Measurements from ENCODE around the gene MRPL11. TPM values are rescaled to one million over a fixed set of nuclear protein-coding genes. Genes with fewer than 3 reads are reported as not detected.
A peak's percentile ranks its signal among the peaks of the same experiment; 100 is the strongest.
"Not testable (repeated sequence)": the region's sequence is repeated elsewhere in the genome, so short reads cannot be mapped to it uniquely, and the experiment has no call there.

Gene MRPL11
- total RNA-seq, 1 donor from 2014 or later: 49.4 TPM

DNA sequence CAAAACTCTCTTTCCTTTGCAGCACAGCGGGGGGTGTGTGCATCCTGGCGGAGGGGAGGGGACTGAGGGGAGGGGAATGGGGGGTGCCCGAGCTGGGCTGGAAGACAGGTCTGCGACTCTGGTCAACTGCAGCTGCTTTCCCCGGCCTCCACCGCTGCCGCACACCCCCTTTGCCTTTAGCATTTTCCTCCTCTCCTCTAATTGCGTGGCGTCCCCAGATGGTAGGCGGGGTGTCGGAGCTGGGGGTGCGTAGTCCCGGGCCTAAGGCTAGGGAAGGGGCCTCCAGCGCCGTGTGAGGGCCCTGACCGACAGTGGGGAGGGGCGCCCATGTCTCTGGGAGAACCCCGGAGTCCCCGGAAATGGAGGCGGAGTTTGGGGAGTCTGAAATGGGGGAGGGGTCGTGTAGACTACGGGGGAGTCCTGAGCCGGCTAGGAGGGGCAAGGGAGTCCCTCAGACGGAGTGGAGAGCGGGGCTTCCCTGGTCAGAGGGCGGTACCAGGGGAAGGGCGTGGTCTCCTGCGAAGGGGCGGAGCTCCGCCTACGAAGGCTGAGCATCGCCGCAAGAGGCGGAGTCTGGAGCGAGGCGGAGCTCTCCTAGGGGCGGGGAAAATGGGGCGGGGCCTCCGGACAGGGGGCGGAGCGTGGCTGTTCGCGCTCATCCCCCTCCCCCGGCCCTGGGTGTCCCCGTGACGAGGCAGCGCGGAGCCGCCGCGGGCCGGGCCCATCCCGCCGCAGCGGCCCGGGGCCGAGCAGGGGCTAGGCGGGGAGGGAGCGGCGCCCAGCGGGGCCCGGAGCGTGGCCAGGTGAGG lies 27.8 kb upstream of the MRPL11 start, which contains the start of gene PELI3:
Gene PELI3, plus strand, starts transcription at position 681 of the 809 bp plus-strand sequence. CDS start 1,224 bp downstream, outside the sequence.
- TF ChIP-seq POLR2A (IDR thresholded peaks at IDR 0.05) (peak in 1 of 2 donors; percentile 21), CTCF (IDR thresholded peaks at IDR 0.05) (no peak), POLR2AphosphoS5 (IDR thresholded peaks at IDR 0.05; ENCODE audit: insufficient read depth in 1 of 2, low read depth in 1 of 2) (peak in 1 of 2 donors; percentile 92)
- peaks cover 0 to 4% of the 10 kb centered on the region in 2 donors for H3K36me3 ChIP-seq
- intact Hi-C loops (cut with DNase I): no loop called here

GRCh38 chr11:66465373-66466224 lies 27.0 kb upstream of the MRPL11 start:
- Histone ChIP-seq H3K27me3 (no peaks in the 10 kb centered on the region), H3K9me3 (no peaks in the 10 kb centered on the region), H3K4me1 (peaks cover 27% of the 10 kb centered on the region), H3K4me3 (peak overlapping the region; percentile 70 to 99), H3K36me3 (no peaks in the 10 kb centered on the region), H3K27ac (peak overlapping the region; percentile 78)
- no peak for TF ChIP-seq CTCF (IDR thresholded peaks at IDR 0.05)
- intact Hi-C loops (cut with DNase I): no loop called here
- DNase-seq (ENCODE audit: extremely low spot score in 2 of 2): peak in 1 of 2 donors; percentile 82

More for the DNA sequence above, 27.8 kb upstream of the MRPL11 start, which contains the start of gene PELI3:
- Histone ChIP-seq H3K27me3 (no peaks in the 10 kb centered on the region), H3K4me3 (peak within 1 kb of the TSS; percentile 70 to 99), H3K9me3 (no peaks in the 10 kb centered on the region), H3K4me1 (peaks cover 27% of the 10 kb centered on the region), H3K27ac (peak within 1 kb of the TSS; percentile 78)
- peak in 1 of 2 donors; percentile 93 for DNase-seq (ENCODE audit: extremely low spot score in 2 of 2)

DNA sequence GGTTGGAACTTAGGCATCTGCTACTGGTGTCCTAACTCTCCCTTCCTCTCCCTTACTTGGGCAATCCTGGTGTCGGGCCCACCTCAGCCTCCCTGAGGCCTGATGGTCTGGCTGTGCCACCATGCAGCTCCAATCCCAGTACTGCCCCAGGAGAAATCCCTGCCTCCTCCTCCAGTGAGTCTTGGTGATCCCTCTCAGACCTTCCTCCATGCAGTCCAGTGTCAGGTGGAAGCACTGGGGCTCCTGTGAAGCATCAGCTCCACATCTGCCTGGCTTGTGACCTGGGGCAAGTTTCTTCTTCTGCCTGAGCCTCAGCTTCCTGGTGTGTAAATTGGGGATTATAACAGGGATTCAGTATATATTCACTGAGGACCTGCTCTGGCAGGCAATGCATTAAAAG lies 26.3 kb upstream of the MRPL11 start:
- peaks cover 27% of the 10 kb centered on the region for H3K4me1 ChIP-seq
- intact Hi-C loops (cut with DNase I): no loop called here
- no peaks in the 10 kb centered on the region for H3K27me3 ChIP-seq
- H3K27ac ChIP-seq: no peak overlapping the region
- H3K9me3 ChIP-seq: no peaks in the 10 kb centered on the region
- H3K36me3 ChIP-seq: no peaks in the 10 kb centered on the region
- TF ChIP-seq POLR2A (IDR thresholded peaks at IDR 0.05): no peak
- no peak for TF ChIP-seq POLR2AphosphoS5 (IDR thresholded peaks at IDR 0.05; ENCODE audit: insufficient read depth in 1 of 2, low read depth in 1 of 2)
- no peak for TF ChIP-seq CTCF (IDR thresholded peaks at IDR 0.05)
- H3K4me3 ChIP-seq: no peak overlapping the region
- no peak for DNase-seq (ENCODE audit: extremely low spot score in 2 of 2)

DNA sequence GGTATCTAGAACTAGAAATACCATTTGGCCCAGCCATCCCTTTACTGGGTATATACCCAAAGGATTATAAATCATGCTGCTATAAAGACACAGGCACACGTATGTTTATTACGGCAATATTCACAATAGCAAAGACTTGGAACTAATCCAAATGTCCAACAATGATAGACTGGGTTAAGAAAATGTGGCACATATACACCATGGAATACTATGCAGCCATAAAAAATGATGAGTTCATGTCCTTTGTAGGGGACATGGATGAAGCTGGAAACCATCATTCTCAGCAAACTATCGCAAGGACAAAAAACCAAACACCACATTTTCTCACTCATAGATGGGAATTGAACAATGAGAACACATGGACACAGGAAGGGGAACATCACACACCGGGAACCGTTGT lies 25.5 kb upstream of the MRPL11 start:
- H3K27ac ChIP-seq; DNase-seq (ENCODE audit: extremely low spot score in 2 of 2); H3K9me3 ChIP-seq; H3K36me3 ChIP-seq; H3K4me3 ChIP-seq; intact Hi-C loops (cut with DNase I); H3K27me3 ChIP-seq: not testable (repeated sequence)
- peaks cover 27% of the 10 kb centered on the region for H3K4me1 ChIP-seq

- Histone ChIP-seq H3K9me3 (no peaks in the 10 kb centered on the region), H3K27me3 (no peaks in the 10 kb centered on the region), H3K36me3 (no peaks in the 10 kb centered on the region), H3K27ac (no peak overlapping the region), H3K4me3 (no peak overlapping the region), H3K4me1 (peaks cover 18% of the 10 kb centered on the region)
- DNase-seq (ENCODE audit: extremely low spot score in 2 of 2): no peak
- TF ChIP-seq POLR2A (IDR thresholded peaks at IDR 0.05): no peak
- no peak for TF ChIP-seq POLR2AphosphoS5 (IDR thresholded peaks at IDR 0.05; ENCODE audit: insufficient read depth in 1 of 2, low read depth in 1 of 2)
- TF ChIP-seq CTCF (IDR thresholded peaks at IDR 0.05): no peak
- intact Hi-C loops (cut with DNase I): no loop called here
Measured at GRCh38 chr11:66462911-66463310, 24.3 kb upstream of the MRPL11 start.

All from vagina (tissue), 2 donors.